Sigmoid colon (tissue), 7 donors: ENCODE data around the gene NUFIP1. TPM values are rescaled to one million over a fixed set of nuclear protein-coding genes. Genes with fewer than 3 reads are reported as not detected.
A peak's percentile ranks its signal among the peaks of the same experiment; 100 is the strongest.

Experiments used
- DNase-seq: peaks from one replicate; pipeline ENCODE4 v3.0.0-alpha.2; 2019
- H3K27ac ChIP-seq, 4 donors: fragments of 200-600 bp; sonication (generic); one replicate each; pipeline ENCODE4 v1.5.1; 2016 to 2019; ENCODE audit warnings: mild to moderate bottlenecking in 1 of 4
- H3K27me3 ChIP-seq, 3 donors: fragments of 200-600 bp; sonication (generic); one replicate each; pipeline ENCODE4 v1.5.1; 2019; ENCODE audit warnings: mild to moderate bottlenecking in 1 of 3
- H3K36me3 ChIP-seq, 4 donors: fragments of 200-600 bp; sonication (generic); one replicate each; pipeline ENCODE4 v1.5.1; 2016 to 2019
- H3K4me1 ChIP-seq, 4 donors: fragments of 200-600 bp; sonication (generic); one replicate each; pipeline ENCODE4 v1.5.1; 2017 to 2019
- H3K4me3 ChIP-seq, 4 donors: fragments of 200-600 bp; sonication (generic); one replicate each; pipeline ENCODE4 v1.5.1; 2017 to 2019; ENCODE audit warnings: mild to moderate bottlenecking in 2 of 4, moderate library complexity in 1 of 4
- H3K9me3 ChIP-seq, 4 donors: fragments of 200-600 bp in 3 of 4; sonication (generic) in 3 of 4; one replicate each; pipeline versions ENCODE4 v1.5.1 to v1.6.1; 2013 to 2019
- EP300 ChIP-seq, 4 donors: sonication (generic); formaldehyde crosslinking; IDR thresholded peaks; one replicate each; pipeline ENCODE4 v1.6.1; 2017; ENCODE audit warnings: antibody characterized with exemption in 4 of 4
- POLR2A ChIP-seq, 2 donors: fragments of 450-650 bp; IDR thresholded peaks; one replicate each; pipeline ENCODE4 v1.6.1; 2016; ENCODE audit warnings: antibody characterized with exemption in 2 of 2, mild to moderate bottlenecking in 2 of 2, moderate library complexity in 2 of 2
- POLR2AphosphoS5 ChIP-seq, 4 donors: sonication (generic); formaldehyde crosslinking; IDR thresholded peaks; one replicate each; pipeline ENCODE4 v1.6.1; 2017; ENCODE audit warnings: antibody characterized with exemption in 4 of 4
- WGBS, 2 donors: extraction: QIAGEN DNeasy Blood & Tissue Kit; methylation state at CpG; one replicate each; pipeline ENCODE4 v1.1.7; 2013; 5-methylcytosine and 5-hydroxymethylcytosine counted together
- intact Hi-C: fragments of 100-400 bp; cut with DNase I; formaldehyde crosslinking; loops from one replicate; pipeline ENCODE4 v1.15.1; 2023
- polyA plus RNA-seq, 3 donors: library from polyadenylated mRNA; stranded (reverse); fragments of 200-250 nt; gene quantifications; one replicate each; pipeline ENCODE4 v1.2.3, GENCODE V29; 2013
- total RNA-seq, 4 donors: library from RNA; depleted of rRNA; stranded (reverse); fragments of >200 nt; gene quantifications; one replicate each; pipeline ENCODE4 v1.1.0, GENCODE V29; 2016
- TF ChIP-seq, protein P1 (sequence below), 4 experiments: fragments of 450-650 bp in 3 of 4; fragments of 200-600 bp in 1 of 4; IDR thresholded peaks; one replicate each; pipeline ENCODE4 v1.5.1; 2016 to 2019; ENCODE audit warnings: antibody characterized with exemption in 4 of 4, mild to moderate bottlenecking in 3 of 4, moderate library complexity in 2 of 4
- donor health status: healthy with polysubstance abuse.
- donor health status: Bipolar disorder and iron deficiency.
- donor health status: healthy.

NUFIP1 gene
- total and polyA plus RNA-seq, 7 donors: 1.6 to 3.5 (median 2.7) TPM

DNA sequence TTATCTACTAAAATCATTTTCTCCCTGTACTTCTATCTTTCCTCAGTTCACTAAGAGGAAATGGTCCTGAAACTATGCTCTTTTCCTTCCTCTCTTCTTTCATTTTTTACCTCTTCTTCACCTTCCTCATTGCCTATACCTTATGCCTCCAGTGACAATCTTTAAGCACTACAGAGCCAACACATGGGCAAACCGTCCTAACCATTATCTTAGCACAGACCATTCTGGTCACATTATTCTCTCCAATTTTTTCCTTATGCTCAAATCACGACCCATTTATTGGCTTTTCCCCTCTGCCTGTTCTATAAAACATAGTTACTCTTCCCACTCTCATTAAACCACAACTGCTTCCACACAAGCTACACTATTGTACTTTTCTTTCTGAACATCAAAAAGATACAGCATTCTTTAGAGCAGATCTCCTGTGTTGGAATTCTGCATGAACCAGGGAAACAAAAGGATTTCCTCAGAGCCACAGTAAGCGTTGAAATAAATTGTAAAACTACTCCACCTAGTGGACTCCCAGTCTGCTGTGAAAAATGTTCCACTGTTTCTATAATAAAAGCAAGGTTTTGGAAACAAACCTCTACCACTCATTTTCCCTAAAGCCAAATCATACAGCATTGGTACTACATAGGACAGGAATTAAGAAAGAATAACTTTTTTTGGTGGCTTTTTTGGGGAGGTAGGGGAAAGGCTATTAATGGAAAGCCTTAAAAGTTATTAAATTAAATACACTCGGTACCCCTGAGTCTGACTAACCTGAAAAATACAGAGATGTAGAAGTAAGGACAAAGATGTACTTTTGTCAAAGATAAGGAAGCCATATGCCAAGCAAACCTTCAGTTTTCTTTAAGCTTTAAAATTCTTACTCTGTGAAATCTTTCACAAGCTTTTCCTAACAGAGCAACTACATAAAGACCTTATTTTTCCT, 19.5 kb downstream of the NUFIP1 start:
- no peak for DNase-seq
- Histone ChIP-seq H3K36me3 (peaks cover 0 to 14% (median 6%) of the 10 kb centered on the region in 4 donors), H3K9me3 (no peaks in the 10 kb centered on the region), H3K4me1 (peaks cover 0 to 32% (median 23%) of the 10 kb centered on the region in 4 donors), H3K27me3 (no peaks in the 10 kb centered on the region), H3K27ac (peak overlapping the region; percentile 62 to 77 (median 70)), H3K4me3 (no peak overlapping the region)
- no peak for TF ChIP-seq EP300 (IDR thresholded peaks at IDR 0.05)
- TF ChIP-seq POLR2A (IDR thresholded peaks at IDR 0.05): no peak
- TF ChIP-seq, protein P1, sequence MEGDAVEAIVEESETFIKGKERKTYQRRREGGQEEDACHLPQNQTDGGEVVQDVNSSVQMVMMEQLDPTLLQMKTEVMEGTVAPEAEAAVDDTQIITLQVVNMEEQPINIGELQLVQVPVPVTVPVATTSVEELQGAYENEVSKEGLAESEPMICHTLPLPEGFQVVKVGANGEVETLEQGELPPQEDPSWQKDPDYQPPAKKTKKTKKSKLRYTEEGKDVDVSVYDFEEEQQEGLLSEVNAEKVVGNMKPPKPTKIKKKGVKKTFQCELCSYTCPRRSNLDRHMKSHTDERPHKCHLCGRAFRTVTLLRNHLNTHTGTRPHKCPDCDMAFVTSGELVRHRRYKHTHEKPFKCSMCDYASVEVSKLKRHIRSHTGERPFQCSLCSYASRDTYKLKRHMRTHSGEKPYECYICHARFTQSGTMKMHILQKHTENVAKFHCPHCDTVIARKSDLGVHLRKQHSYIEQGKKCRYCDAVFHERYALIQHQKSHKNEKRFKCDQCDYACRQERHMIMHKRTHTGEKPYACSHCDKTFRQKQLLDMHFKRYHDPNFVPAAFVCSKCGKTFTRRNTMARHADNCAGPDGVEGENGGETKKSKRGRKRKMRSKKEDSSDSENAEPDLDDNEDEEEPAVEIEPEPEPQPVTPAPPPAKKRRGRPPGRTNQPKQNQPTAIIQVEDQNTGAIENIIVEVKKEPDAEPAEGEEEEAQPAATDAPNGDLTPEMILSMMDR (IDR thresholded peaks at IDR 0.05): peak; percentile 62 to 83 (median 78)
- no peak for TF ChIP-seq POLR2AphosphoS5 (IDR thresholded peaks at IDR 0.05)
- 49 to 61% methylated on average over 4 of the region's 4 CpGs for WGBS, 2 donors
- intact Hi-C loops: loop anchor here (1.0 to 5.0 kb wide), 5 partner anchors 53 to 1063 kb away; partner anchors contain the start of gene TSC22D1

DNA sequence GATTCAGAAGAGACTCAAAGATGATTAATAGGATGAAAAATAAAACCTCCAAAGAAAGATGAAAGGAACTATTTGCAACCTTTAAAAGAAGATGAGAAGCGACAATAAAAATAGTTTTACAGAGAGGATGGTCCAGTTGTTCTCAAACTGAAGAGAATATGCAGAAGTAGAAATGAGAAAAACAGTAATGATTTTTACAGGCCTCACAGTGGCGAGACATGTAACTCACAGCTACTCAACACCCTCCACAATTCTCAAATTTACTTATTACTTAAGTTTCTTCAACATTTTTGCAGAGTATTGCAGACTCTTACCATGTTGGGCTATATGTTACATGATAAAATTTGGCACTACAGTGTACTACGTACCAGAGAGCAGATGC, 20.8 kb downstream of the NUFIP1 start:
- TF ChIP-seq, protein P1 (IDR thresholded peaks at IDR 0.05): no peak
- TF ChIP-seq EP300 (IDR thresholded peaks at IDR 0.05) (no peak), POLR2A (IDR thresholded peaks at IDR 0.05) (no peak), POLR2AphosphoS5 (IDR thresholded peaks at IDR 0.05) (no peak)
- peaks cover 0 to 32% (median 23%) of the 10 kb centered on the region in 4 donors for H3K4me1 ChIP-seq
- peak overlapping the region; percentile 62 to 77 (median 70) for H3K27ac ChIP-seq
- peaks cover 0 to 21% (median 8%) of the 10 kb centered on the region in 4 donors for H3K36me3 ChIP-seq
- 93 to 95% methylated on average over 3 of the region's 3 CpGs for whole genome bisulfite sequencing, 2 donors
- no peak for DNase-seq
- no peak overlapping the region for H3K4me3 ChIP-seq
- H3K9me3 ChIP-seq: no peaks in the 10 kb centered on the region
- no peaks in the 10 kb centered on the region for H3K27me3 ChIP-seq
- intact Hi-C loops: no loop called here

- H3K36me3 ChIP-seq: peaks cover 3 to 27% (median 8%) of the 10 kb centered on the region in 4 donors
- WGBS, 2 donors: 30 to 70% methylated on average over 3 of the region's 3 CpGs
- intact Hi-C loops: no loop called here
- H3K27ac ChIP-seq: peak overlapping the region; percentile 62 to 77 (median 70)
- H3K4me3 ChIP-seq: no peak overlapping the region
- H3K9me3 ChIP-seq: no peaks in the 10 kb centered on the region
- H3K4me1 ChIP-seq: peaks cover 0 to 32% (median 23%) of the 10 kb centered on the region in 4 donors
- no peaks in the 10 kb centered on the region for H3K27me3 ChIP-seq
- DNase-seq: no peak
- no peak for TF ChIP-seq EP300 (IDR thresholded peaks at IDR 0.05)
- TF ChIP-seq, protein P1 (IDR thresholded peaks at IDR 0.05): peak in 1 of 4 experiments; percentile 18
Measured at GRCh38 chr13:44967704-44968433, 21.4 kb downstream of the NUFIP1 start.

DNA sequence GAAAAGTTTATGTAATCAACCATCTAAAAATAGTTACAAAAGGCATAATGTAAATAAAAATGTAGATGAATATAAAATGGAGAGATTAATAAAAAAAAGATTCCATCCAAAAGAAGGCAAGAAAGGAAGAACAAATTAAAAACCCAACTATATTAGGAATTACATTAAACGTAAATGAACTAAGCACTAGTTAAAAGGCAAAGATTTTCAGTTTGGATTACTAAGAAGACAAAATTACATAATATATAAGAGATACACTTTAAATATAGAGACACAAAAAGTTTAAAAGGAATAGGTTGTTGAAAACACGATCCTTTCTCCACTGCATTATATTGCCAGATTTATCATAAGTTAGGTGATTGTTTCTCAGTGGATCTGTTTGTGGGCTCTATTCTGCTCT, 27.3 kb downstream of the NUFIP1 start:
- peaks cover 0 to 1% (median under 1%) of the 10 kb centered on the region in 4 donors for H3K4me1 ChIP-seq
- H3K4me3 ChIP-seq: no peak overlapping the region
- H3K27ac ChIP-seq: no peak overlapping the region
- H3K27me3 ChIP-seq: no peaks in the 10 kb centered on the region
- H3K9me3 ChIP-seq: no peaks in the 10 kb centered on the region
- peaks cover 7 to 66% (median 9%) of the 10 kb centered on the region in 4 donors for H3K36me3 ChIP-seq
- TF ChIP-seq EP300 (IDR thresholded peaks at IDR 0.05) (no peak), POLR2AphosphoS5 (IDR thresholded peaks at IDR 0.05) (no peak), POLR2A (IDR thresholded peaks at IDR 0.05) (no peak)
- TF ChIP-seq, protein P1 (IDR thresholded peaks at IDR 0.05): no peak
- no peak for DNase-seq
- intact Hi-C loops: no loop called here
- 98 to 99% methylated on average over 2 of the region's 2 CpGs for WGBS, 2 donors
